Endothelial cell of umbilical vein (primary cell): ENCODE measurements around the gene PITPNM2. TPM values are rescaled to one million over a fixed set of nuclear protein-coding genes. Genes with fewer than 3 reads are reported as not detected.

Experiments
- BruUV-seq: library from RNA; stranded (reverse); fragments of 400-500 nt; replicated peaks from 2 replicates; lab custom pipeline; 2021; lab: Mats Ljungman, UMichigan
- CTCF ChIA-PET: fragments of 300-600, 350-600 bp; sonication (Branson Sonifier 250); formaldehyde crosslinking; loops from one replicate; lab custom pipeline; 2021; ENCODE audit warnings: antibody characterized with exemption, inconsistent platforms; lab: Charles Lee
- POLR2A ChIA-PET: fragments of 300-600, 350-600 bp; sonication (Branson Sonifier 250); formaldehyde crosslinking; loops from one replicate; lab custom pipeline; 2021; ENCODE audit warnings: antibody characterized with exemption, inconsistent platforms; lab: Charles Lee
- DNase-seq: peaks from one replicate; pipeline ENCODE4 v3.0.0-alpha.2; 2011; ENCODE audit warnings: low read depth, low spot score
- FAIRE-seq: peaks from 2 replicates; lab custom pipeline; 2011; peaks lifted over from hg19 to GRCh38; lab: Jason Lieb, UNC
- H2AFZ ChIP-seq: 2 replicates; pipeline ENCODE4 v1.6.0; 2012; ENCODE audit warnings: low read depth, low read length, control low read depth, inconsistent platforms
- H3K27ac ChIP-seq: 2 replicates; pipeline ENCODE4 v1.5.1; 2011; ENCODE audit warnings: low read depth, mild to moderate bottlenecking, control low read depth, low read length, moderate library complexity; ENCODE audit not compliant: insufficient read depth
- H3K27me3 ChIP-seq, 2 experiments: 2 replicates each; pipeline versions ENCODE4 v1.6.0 to v1.6.1; 2011; ENCODE audit warnings: low read length in 2 of 2, mixed read lengths in 1 of 2; ENCODE audit not compliant: control insufficient read depth in 2 of 2, insufficient read depth in 2 of 2
- H3K36me3 ChIP-seq, 2 experiments: 2 replicates in 1 of 2; 3 replicates in 1 of 2; pipeline ENCODE4 v1.5.1; 2011; ENCODE audit warnings: low read length in 2 of 2, mild to moderate bottlenecking in 1 of 2, moderate library complexity in 1 of 2; ENCODE audit not compliant: control insufficient read depth in 2 of 2, insufficient read depth in 2 of 2; ENCODE audit errors: extremely low read depth in 1 of 2
- H3K4me1 ChIP-seq: 3 replicates; pipeline ENCODE4 v1.5.1; 2011; ENCODE audit warnings: mild to moderate bottlenecking, low read length; ENCODE audit not compliant: control insufficient read depth, insufficient read depth; ENCODE audit errors: extremely low read depth
- H3K4me2 ChIP-seq: 2 replicates; pipeline ENCODE4 v1.6.1; 2011; ENCODE audit warnings: low read length, control low read depth, mixed read lengths; ENCODE audit not compliant: insufficient read depth
- H3K4me3 ChIP-seq, 3 experiments: fragments of 200-600 bp in 1 of 3; sonication (generic), shearing (Covaris generic) in 1 of 3; replicated peaks in 1 of 3; 2 replicates each; pipeline ENCODE4 v1.5.1; 2011 to 2016; ENCODE audit warnings: control low read depth in 3 of 3, low read length in 3 of 3, mild to moderate bottlenecking in 2 of 3, inconsistent platforms in 1 of 3, low read depth in 1 of 3, moderate library complexity in 1 of 3; ENCODE audit not compliant: insufficient read depth in 1 of 3
- H3K79me2 ChIP-seq: 2 replicates; pipeline ENCODE4 v1.6.0; 2012; ENCODE audit warnings: low read length, inconsistent platforms; ENCODE audit not compliant: control insufficient read depth, insufficient read depth
- H3K9ac ChIP-seq: replicated peaks from 2 replicates; pipeline ENCODE3; 2011; ENCODE audit warnings: low read length, control low read depth; ENCODE audit not compliant: insufficient read depth; ENCODE audit errors: extremely low read depth
- H3K9me1 ChIP-seq: replicated peaks from 3 replicates; pipeline ENCODE4 v1.6.0; 2011; ENCODE audit warnings: mild to moderate bottlenecking, low read length; ENCODE audit not compliant: control insufficient read depth, insufficient read depth; ENCODE audit errors: extremely low read depth
- H3K9me3 ChIP-seq: replicated peaks from 2 replicates; pipeline ENCODE4 v1.5.1; 2012; ENCODE audit warnings: low read length, inconsistent platforms; ENCODE audit not compliant: control insufficient read depth, insufficient read depth
- H4K20me1 ChIP-seq: replicated peaks from 2 replicates; pipeline ENCODE3; 2011; ENCODE audit warnings: mild to moderate bottlenecking, low read length; ENCODE audit not compliant: control insufficient read depth, insufficient read depth; ENCODE audit errors: extremely low read depth
- CTCF ChIP-seq, 2 donors: IDR thresholded peaks; 1 replicate in 1 of 2; 2 replicates in 1 of 2; pipeline ENCODE4 v1.5.1; 2011; ENCODE audit warnings: low read length in 2 of 2, mild to moderate bottlenecking in 2 of 2, moderate library complexity in 2 of 2, control low read depth in 1 of 2, inconsistent platforms in 1 of 2, low read depth in 1 of 2; ENCODE audit not compliant: insufficient read depth in 1 of 2; ENCODE audit errors: extremely low read depth in 1 of 2
- EZH2 ChIP-seq: IDR thresholded peaks from 2 replicates; pipeline ENCODE4 v1.6.1; 2012; ENCODE audit warnings: borderline replicate concordance, low read depth, mild to moderate bottlenecking, moderate library complexity, low read length, inconsistent platforms; ENCODE audit not compliant: severe bottlenecking
- FOS ChIP-seq: IDR thresholded peaks from 2 replicates; pipeline ENCODE4 v1.6.1; 2011; ENCODE audit warnings: mild to moderate bottlenecking, low read length, moderate library complexity, borderline replicate concordance; ENCODE audit not compliant: insufficient read depth
- GATA2 ChIP-seq: IDR thresholded peaks from 2 replicates; pipeline ENCODE4 v1.7.0; 2011; ENCODE audit warnings: low read depth, mild to moderate bottlenecking, moderate library complexity, mixed read lengths, low read length; ENCODE audit not compliant: insufficient read length, insufficient read depth
- JUN ChIP-seq: IDR thresholded peaks from 2 replicates; pipeline ENCODE4 v1.6.1; 2011; ENCODE audit warnings: borderline replicate concordance, low read depth; ENCODE audit not compliant: insufficient read length, insufficient read depth
- MAX ChIP-seq: IDR thresholded peaks from 2 replicates; pipeline ENCODE4 v1.6.1; 2011; ENCODE audit not compliant: insufficient read depth, insufficient read length
- MYC ChIP-seq: IDR thresholded peaks from one replicate; pipeline ENCODE4 v1.6.1; 2011; ENCODE audit warnings: mild to moderate bottlenecking, low read depth, low read length
- POLR2A ChIP-seq: IDR thresholded peaks from 2 replicates; pipeline ENCODE4 v1.6.1; 2012; ENCODE audit warnings: low read depth, mild to moderate bottlenecking, control low read depth, low read length
- POLR2AphosphoS5 ChIP-seq: IDR thresholded peaks from 2 replicates; pipeline ENCODE4 v1.6.1; 2012; ENCODE audit warnings: low read depth, mild to moderate bottlenecking, control low read depth, low read length, moderate library complexity; ENCODE audit not compliant: insufficient read depth
- dilution Hi-C: fragments of 300-500 bp; cut with MboI; formaldehyde crosslinking; loops from one replicate; pipeline ENCODE4 v1.15.0; 2019; ENCODE audit warnings: low sequenced_read_pairs; ENCODE audit not compliant: extremely low pct_ligation_motif_present
- intact Hi-C: fragments of 100-400 bp; cut with micrococcal nuclease; formaldehyde crosslinking; loops from one replicate; pipeline ENCODE4 v1.10.0; 2022
- polyA plus RNA-seq, 4 experiments: library from polyadenylated mRNA; depleted of rRNA in 3 of 4; stranded (reverse) in 3 of 4; unstranded in 1 of 4; fragments of >200 nt; gene quantifications; 2 replicates each; pipeline versions ENCODE4 v1.2.1 to v1.2.3, GENCODE V29; 2011 to 2012; ENCODE audit warnings: missing spikeins in 1 of 4
- total RNA-seq: library from RNA; stranded (reverse); gene quantifications from 2 replicates; pipeline ENCODE4 v1.2.3, GENCODE V29; 2021

The PITPNM2 gene
- total and polyA plus RNA-seq, 2 donors (not counting 3 experiments of a cell fraction or from before 2014, with no cell fraction given): 4.2 to 15.9 TPM

- intact Hi-C loops (no loop called here), dilution Hi-C loops (no loop called here)
- Histone ChIP-seq H3K27ac (no peak overlapping the region), H3K4me2 (no peak overlapping the region), H4K20me1 (no peaks in the 10 kb centered on the region), H3K9me1 (no peaks in the 10 kb centered on the region), H3K79me2 (peaks cover 9% of the 10 kb centered on the region), H2AFZ (no peak overlapping the region), H3K4me3 (no peak overlapping the region), H3K9ac (no peak overlapping the region), H3K4me1 (peaks cover 14% of the 10 kb centered on the region), H3K9me3 (no peaks in the 10 kb centered on the region), H3K27me3 (no peaks in the 10 kb centered on the region), H3K36me3 (no peaks in the 10 kb centered on the region)
- FAIRE-seq (no peak), DNase-seq (no peak)
- POLR2A ChIA-PET: interaction anchor here (1.8 kb wide), 1 partner anchor 84 kb away, joined by 5 read pairs; the partner anchor contains the start of genes MPHOSPH9 and MTRFR
- TF ChIP-seq POLR2AphosphoS5: no peak
- CTCF ChIA-PET: interaction anchor here (1.4 to 7.2 kb wide), 2 partner anchors 14 to 105 kb away, joined by 4 to 108 read pairs; no protein-coding TSS in a partner anchor
- no TSS peak for BruUV-seq
Observed at GRCh38 chr12:123148655-123149054, 2.2 kb downstream of the PITPNM2 start.

GRCh38 chr12:123148223-123148622 lies 2.7 kb downstream of the PITPNM2 start:
- Histone ChIP-seq H3K36me3 (no peaks in the 10 kb centered on the region), H3K9me3 (no peaks in the 10 kb centered on the region), H3K9me1 (no peaks in the 10 kb centered on the region), H3K79me2 (peaks cover 9% of the 10 kb centered on the region), H3K4me1 (peaks cover 14% of the 10 kb centered on the region), H3K27ac (no peak overlapping the region), H3K9ac (no peak overlapping the region), H3K27me3 (no peaks in the 10 kb centered on the region), H3K4me2 (no peak overlapping the region), H3K4me3 (no peak overlapping the region), H4K20me1 (no peaks in the 10 kb centered on the region), H2AFZ (no peak overlapping the region)
- intact Hi-C loops: no loop called here
- ChIA-PET POLR2A (interaction anchor here (1.8 kb wide), 1 partner anchor 84 kb away, joined by 5 read pairs; the partner anchor contains the start of genes MPHOSPH9 and MTRFR), CTCF (interaction anchor here (7.2 kb wide), 1 partner anchor 105 kb away, joined by 108 read pairs; no protein-coding TSS in a partner anchor)
- FAIRE-seq (peak; percentile 4), DNase-seq (no peak)
- dilution Hi-C loops: no loop called here
- BruUV-seq: no TSS peak
- no peak for TF ChIP-seq POLR2A
- TF ChIP-seq POLR2AphosphoS5: no peak
- TF ChIP-seq JUN: no peak
- no peak for TF ChIP-seq EZH2
- no peak for TF ChIP-seq MYC
- TF ChIP-seq MAX: no peak
- no peak for TF ChIP-seq CTCF (IDR thresholded peaks at IDR 0.05; ENCODE audit: extremely low read depth in 1 of 2, insufficient read depth in 1 of 2, low read depth in 1 of 2, low read length in 2 of 2)
- no peak for TF ChIP-seq FOS
- TF ChIP-seq GATA2: no peak
